Measurements from ENCODE around the gene ACOX1. TPM values are rescaled to one million over a fixed set of nuclear protein-coding genes. Genes with fewer than 3 reads are reported as not detected.
"Not testable (repeated sequence)": the region's sequence is repeated elsewhere in the genome, so short reads cannot be mapped to it uniquely, and the experiment has no call there.

The ACOX1 gene
- total RNA-seq, 1 donor from 2014 or later: 75.2 TPM

- Histone ChIP-seq H3K9me3 (no peaks in the 10 kb centered on the region), H3K4me1 (peaks cover 39% of the 10 kb centered on the region), H3K4me3 (peak overlapping the region; percentile 6), H3K36me3 (peaks cover 25% of the 10 kb centered on the region), H3K27ac (peak overlapping the region; percentile 8), H3K27me3 (no peaks in the 10 kb centered on the region)
- ATAC-seq (no peak), DNase-seq (no peak)
- TF ChIP-seq, protein P1, sequence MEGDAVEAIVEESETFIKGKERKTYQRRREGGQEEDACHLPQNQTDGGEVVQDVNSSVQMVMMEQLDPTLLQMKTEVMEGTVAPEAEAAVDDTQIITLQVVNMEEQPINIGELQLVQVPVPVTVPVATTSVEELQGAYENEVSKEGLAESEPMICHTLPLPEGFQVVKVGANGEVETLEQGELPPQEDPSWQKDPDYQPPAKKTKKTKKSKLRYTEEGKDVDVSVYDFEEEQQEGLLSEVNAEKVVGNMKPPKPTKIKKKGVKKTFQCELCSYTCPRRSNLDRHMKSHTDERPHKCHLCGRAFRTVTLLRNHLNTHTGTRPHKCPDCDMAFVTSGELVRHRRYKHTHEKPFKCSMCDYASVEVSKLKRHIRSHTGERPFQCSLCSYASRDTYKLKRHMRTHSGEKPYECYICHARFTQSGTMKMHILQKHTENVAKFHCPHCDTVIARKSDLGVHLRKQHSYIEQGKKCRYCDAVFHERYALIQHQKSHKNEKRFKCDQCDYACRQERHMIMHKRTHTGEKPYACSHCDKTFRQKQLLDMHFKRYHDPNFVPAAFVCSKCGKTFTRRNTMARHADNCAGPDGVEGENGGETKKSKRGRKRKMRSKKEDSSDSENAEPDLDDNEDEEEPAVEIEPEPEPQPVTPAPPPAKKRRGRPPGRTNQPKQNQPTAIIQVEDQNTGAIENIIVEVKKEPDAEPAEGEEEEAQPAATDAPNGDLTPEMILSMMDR (IDR thresholded peaks at IDR 0.05): no peak
- intact Hi-C loops (cut with DNase I): no loop called here
Observed at GRCh38 chr17:75975757-75976174, 3.2 kb downstream of the ACOX1 start.

DNA sequence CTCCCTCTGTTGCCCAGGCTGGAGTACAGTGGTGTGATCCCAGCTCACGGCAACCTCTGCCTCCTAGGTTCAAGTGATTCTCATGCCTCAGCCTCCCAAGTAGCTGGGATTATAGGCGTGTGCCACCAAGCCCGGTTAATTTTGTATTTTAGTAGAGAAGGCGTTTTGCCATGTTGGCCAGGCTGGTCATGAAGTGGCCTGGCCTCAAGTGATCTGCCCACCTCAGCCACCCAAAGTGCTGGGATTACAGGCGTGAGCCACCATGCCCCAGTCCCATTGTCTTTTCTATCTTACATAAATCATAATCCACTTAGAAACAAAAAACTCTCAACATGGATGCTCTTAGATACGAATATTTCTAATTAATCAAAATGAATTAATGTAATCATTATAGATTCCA, 3.8 kb downstream of the ACOX1 start:
- intact Hi-C loops (cut with DNase I); ATAC-seq: not testable (repeated sequence)
- peak overlapping the region; percentile 8 for H3K27ac ChIP-seq

GRCh38 chr17:75970626-75971025, 8.3 kb downstream of the ACOX1 start:
- no peak for ATAC-seq
- DNase-seq: no peak

More for the DNA sequence above, 3.8 kb downstream of the ACOX1 start:
- not testable (repeated sequence) for H3K4me3 ChIP-seq, DNase-seq, H3K27me3 ChIP-seq, H3K9me3 ChIP-seq
- Histone ChIP-seq H3K36me3 (peaks cover 30% of the 10 kb centered on the region), H3K4me1 (peaks cover 37% of the 10 kb centered on the region)

GRCh38 chr17:75970011-75970523, 8.9 kb downstream of the ACOX1 start:
- H3K9me3 ChIP-seq: no peaks in the 10 kb centered on the region
- ATAC-seq: peak; percentile 56
- intact Hi-C loops (cut with DNase I): no loop called here
- no peak for DNase-seq
- H3K4me3 ChIP-seq: no peak overlapping the region
- peaks cover 10% of the 10 kb centered on the region for H3K4me1 ChIP-seq
- H3K27me3 ChIP-seq: no peaks in the 10 kb centered on the region
- H3K27ac ChIP-seq: peak overlapping the region; percentile 68
- H3K36me3 ChIP-seq: peaks cover 38% of the 10 kb centered on the region
- TF ChIP-seq, protein P1 (IDR thresholded peaks at IDR 0.05): no peak

More at GRCh38 chr17:75970626-75971025, 8.3 kb downstream of the ACOX1 start:
- peak overlapping the region; percentile 68 for H3K27ac ChIP-seq
- TF ChIP-seq, protein P1 (IDR thresholded peaks at IDR 0.05): no peak
- peaks cover 15% of the 10 kb centered on the region for H3K4me1 ChIP-seq
- intact Hi-C loops (cut with DNase I): no loop called here
- H3K4me3 ChIP-seq: no peak overlapping the region
- H3K27me3 ChIP-seq: no peaks in the 10 kb centered on the region
- peaks cover 38% of the 10 kb centered on the region for H3K36me3 ChIP-seq
- no peaks in the 10 kb centered on the region for H3K9me3 ChIP-seq

DNA sequence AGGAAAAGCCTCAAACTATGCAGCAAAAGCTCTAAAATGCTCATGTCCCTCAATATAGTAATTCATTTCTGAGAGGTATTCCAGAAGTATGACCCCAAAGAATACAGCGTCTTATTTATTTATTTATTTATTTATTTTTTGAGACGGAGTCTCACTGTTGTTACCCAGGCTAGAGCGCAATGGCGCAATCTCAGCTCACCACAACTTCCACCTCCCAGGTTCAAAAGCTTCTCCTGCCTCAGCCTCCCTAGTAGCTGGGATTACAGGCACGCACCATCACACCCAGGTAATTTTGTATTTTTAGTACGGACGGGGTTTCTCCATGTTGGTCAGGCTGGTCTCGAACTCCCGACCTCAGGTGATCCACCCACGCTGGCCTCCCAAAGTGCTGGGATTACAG, 9.9 kb downstream of the ACOX1 start:
- DNase-seq; H3K27me3 ChIP-seq; ATAC-seq; intact Hi-C loops (cut with DNase I); H3K9me3 ChIP-seq; H3K27ac ChIP-seq; H3K4me1 ChIP-seq; H3K4me3 ChIP-seq: not testable (repeated sequence)
- H3K36me3 ChIP-seq: peaks cover 38% of the 10 kb centered on the region

- TF ChIP-seq, protein P1 (IDR thresholded peaks at IDR 0.05): no peak
- H3K4me3 ChIP-seq: no peak overlapping the region
- intact Hi-C loops (cut with DNase I): no loop called here
- no peak for DNase-seq
- no peak for ATAC-seq
- H3K27me3 ChIP-seq: no peaks in the 10 kb centered on the region
- no peak overlapping the region for H3K27ac ChIP-seq
- peaks cover 10% of the 10 kb centered on the region for H3K4me1 ChIP-seq
- no peaks in the 10 kb centered on the region for H3K9me3 ChIP-seq
- H3K36me3 ChIP-seq: peaks cover 9% of the 10 kb centered on the region
Observed at GRCh38 chr17:75965468-75965867, 13.5 kb downstream of the ACOX1 start.

All from upper lobe of right lung (tissue), 1 donor.